AG04450 (cell line): ENCODE results near the gene CNIH2. TPM values are rescaled to one million over a fixed set of nuclear protein-coding genes. Genes with fewer than 3 reads are reported as not detected.

Experiments used
- CTCF ChIA-PET: fragments of 300-600, 350-600 bp; formaldehyde crosslinking; extraction: SDS; loops from one replicate; lab custom pipeline; 2022; ENCODE audit warnings: antibody characterized with exemption, inconsistent platforms; lab: Charles Lee
- POLR2A ChIA-PET: fragments of 350-600 bp; formaldehyde crosslinking; extraction: SDS; loops from one replicate; lab custom pipeline; 2021; ENCODE audit warnings: antibody characterized with exemption, inconsistent platforms; lab: Yijun Ruan, JAX
- DNase-seq: peaks from one replicate; pipeline ENCODE4 v3.0.0-alpha.2; 2011; ENCODE audit warnings: low read depth, low spot score
- H3K27ac ChIP-seq: one replicate; pipeline ENCODE4 v1.5.1; 2012; ENCODE audit warnings: low read depth, low read length, control low read depth
- H3K27me3 ChIP-seq: one replicate; pipeline ENCODE4 v1.6.0; 2012; ENCODE audit warnings: low read length; ENCODE audit not compliant: control insufficient read depth, insufficient read depth
- H3K4me3 ChIP-seq: 2 replicates; pipeline ENCODE4 v1.5.1; 2011; ENCODE audit warnings: mild to moderate bottlenecking, low read depth, low read length, control low read depth
- H3K9me3 ChIP-seq: 2 replicates; pipeline ENCODE4 v1.5.1; 2012; ENCODE audit warnings: low read length; ENCODE audit not compliant: control insufficient read depth, insufficient read depth
- polyA plus RNA-seq: library from polyadenylated mRNA; depleted of rRNA; stranded (reverse); fragments of >200 nt; gene quantifications from 2 replicates; pipeline ENCODE4 v1.2.3, GENCODE V29; 2011
- TF ChIP-seq, protein P1 (sequence below): IDR thresholded peaks from 2 replicates; pipeline ENCODE4 v1.5.1; 2011; ENCODE audit warnings: low read depth, low read length, control low read depth, inconsistent platforms

CNIH2 gene
- polyA plus RNA-seq, 1 experiment: 2.8 TPM

DNA sequence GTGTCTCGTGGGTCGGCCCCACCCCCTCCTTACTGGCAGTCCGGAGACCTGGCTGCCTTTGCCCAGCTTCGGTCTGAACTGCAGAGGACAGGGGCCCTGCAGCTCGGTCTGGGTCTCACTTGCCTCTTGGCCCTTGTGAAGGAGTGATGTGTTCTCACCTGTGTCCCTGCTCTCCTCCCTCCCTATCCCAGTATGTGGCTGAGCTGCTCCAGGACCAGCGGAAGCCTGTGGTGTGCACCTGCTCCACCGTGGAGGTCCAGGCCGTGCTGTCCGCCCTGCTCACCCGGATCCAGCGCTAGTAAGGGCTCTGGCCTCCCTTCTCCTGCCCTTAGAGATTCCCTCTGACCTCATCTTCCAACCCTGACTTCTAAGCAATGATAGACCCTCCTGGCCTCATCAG, 45.2 kb upstream of the CNIH2 start:
- TF ChIP-seq, protein P1, sequence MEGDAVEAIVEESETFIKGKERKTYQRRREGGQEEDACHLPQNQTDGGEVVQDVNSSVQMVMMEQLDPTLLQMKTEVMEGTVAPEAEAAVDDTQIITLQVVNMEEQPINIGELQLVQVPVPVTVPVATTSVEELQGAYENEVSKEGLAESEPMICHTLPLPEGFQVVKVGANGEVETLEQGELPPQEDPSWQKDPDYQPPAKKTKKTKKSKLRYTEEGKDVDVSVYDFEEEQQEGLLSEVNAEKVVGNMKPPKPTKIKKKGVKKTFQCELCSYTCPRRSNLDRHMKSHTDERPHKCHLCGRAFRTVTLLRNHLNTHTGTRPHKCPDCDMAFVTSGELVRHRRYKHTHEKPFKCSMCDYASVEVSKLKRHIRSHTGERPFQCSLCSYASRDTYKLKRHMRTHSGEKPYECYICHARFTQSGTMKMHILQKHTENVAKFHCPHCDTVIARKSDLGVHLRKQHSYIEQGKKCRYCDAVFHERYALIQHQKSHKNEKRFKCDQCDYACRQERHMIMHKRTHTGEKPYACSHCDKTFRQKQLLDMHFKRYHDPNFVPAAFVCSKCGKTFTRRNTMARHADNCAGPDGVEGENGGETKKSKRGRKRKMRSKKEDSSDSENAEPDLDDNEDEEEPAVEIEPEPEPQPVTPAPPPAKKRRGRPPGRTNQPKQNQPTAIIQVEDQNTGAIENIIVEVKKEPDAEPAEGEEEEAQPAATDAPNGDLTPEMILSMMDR: no peak
- no peaks in the 10 kb centered on the region for H3K9me3 ChIP-seq
- H3K4me3 ChIP-seq: no peak overlapping the region
- POLR2A ChIA-PET: no interaction called here
- DNase-seq: no peak
- H3K27me3 ChIP-seq: no peaks in the 10 kb centered on the region
- no peak overlapping the region for H3K27ac ChIP-seq
- CTCF ChIA-PET: no interaction called here

DNA sequence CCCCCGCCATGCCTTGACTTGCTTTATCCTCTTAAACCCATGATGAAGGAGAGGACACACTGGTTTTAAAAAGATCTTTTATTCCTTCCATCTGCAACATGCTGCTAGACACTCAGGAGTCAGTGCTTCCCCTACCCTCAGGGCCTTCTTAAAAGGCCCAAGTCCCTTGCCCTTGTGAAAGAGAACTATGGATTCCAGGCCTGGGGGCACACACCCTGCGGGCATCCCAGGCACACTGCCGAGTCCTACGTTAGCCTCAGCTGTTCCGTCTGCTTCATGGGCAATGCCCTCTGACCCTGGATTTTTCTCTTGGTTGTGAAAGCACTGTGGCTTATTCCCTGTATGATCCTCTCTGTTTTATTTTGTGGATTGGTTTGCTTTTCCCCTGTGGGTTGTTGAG, 44.7 kb upstream of the CNIH2 start:
- H3K4me3 ChIP-seq: no peak overlapping the region
- DNase-seq: no peak
- H3K9me3 ChIP-seq: no peaks in the 10 kb centered on the region
- POLR2A ChIA-PET: no interaction called here
- no peak overlapping the region for H3K27ac ChIP-seq
- H3K27me3 ChIP-seq: no peaks in the 10 kb centered on the region
- CTCF ChIA-PET: no interaction called here
- TF ChIP-seq, protein P1: no peak

DNA sequence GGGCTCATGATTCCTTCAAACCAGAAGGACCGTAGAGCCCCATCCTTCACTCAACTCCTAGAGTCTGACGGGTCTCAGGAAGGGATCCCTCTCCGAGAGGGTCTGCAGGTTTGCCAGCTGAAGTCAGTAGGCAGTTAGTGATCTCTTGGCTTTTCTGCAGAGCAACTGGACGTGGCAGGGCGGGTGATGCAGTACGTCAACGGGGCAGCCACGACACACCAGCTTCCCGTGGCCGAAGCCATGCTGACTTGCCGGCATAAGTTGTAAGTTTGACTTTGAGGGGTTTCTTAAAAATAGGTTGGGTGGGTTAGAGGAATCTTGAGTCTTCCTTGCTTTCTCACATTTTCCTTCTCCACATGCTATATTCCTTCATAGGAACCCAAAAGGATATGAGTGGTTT, 42.8 kb upstream of the CNIH2 start:
- Histone ChIP-seq H3K27me3 (no peaks in the 10 kb centered on the region), H3K4me3 (no peak overlapping the region), H3K9me3 (no peaks in the 10 kb centered on the region), H3K27ac (no peak overlapping the region)
- DNase-seq: no peak
- TF ChIP-seq, protein P1: no peak
- CTCF ChIA-PET: interaction anchor here (1.0 to 1.2 kb wide), 2 partner anchors 12 to 13 kb away, joined by 4 to 10 read pairs; no protein-coding TSS in a partner anchor
- POLR2A ChIA-PET: no interaction called here

DNA sequence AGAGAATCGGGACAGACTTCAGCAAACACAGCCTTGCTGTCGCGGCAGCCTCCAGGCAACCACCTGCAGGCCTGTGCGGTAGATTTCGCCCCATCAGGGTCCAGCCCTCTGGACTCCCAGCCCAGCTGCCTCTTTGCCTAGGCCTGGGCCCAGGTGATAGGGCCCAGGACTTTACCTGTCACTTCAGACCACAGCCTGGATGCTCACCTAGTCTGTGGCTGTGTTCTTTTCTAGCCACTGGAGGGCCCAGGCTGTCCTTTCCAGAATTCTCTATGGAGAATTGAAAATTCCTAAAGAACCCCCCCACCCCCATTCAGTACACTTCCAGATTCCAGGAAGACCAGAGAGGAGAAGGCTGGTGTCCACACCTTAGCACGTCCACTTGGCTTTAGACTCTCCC, 40.1 kb upstream of the CNIH2 start:
- H3K4me3 ChIP-seq: no peak overlapping the region
- DNase-seq: no peak
- no peak overlapping the region for H3K27ac ChIP-seq
- no peaks in the 10 kb centered on the region for H3K27me3 ChIP-seq
- ChIA-PET CTCF (interaction anchor here (0.8 to 2.5 kb wide), 2 partner anchors 14 to 16 kb away, joined by 3 to 12 read pairs; no protein-coding TSS in a partner anchor), POLR2A (interaction anchor here (0.7 kb wide), 1 partner anchor 168 kb away, joined by 6 read pairs; no protein-coding TSS in a partner anchor)
- TF ChIP-seq, protein P1: no peak
- no peaks in the 10 kb centered on the region for H3K9me3 ChIP-seq

DNA sequence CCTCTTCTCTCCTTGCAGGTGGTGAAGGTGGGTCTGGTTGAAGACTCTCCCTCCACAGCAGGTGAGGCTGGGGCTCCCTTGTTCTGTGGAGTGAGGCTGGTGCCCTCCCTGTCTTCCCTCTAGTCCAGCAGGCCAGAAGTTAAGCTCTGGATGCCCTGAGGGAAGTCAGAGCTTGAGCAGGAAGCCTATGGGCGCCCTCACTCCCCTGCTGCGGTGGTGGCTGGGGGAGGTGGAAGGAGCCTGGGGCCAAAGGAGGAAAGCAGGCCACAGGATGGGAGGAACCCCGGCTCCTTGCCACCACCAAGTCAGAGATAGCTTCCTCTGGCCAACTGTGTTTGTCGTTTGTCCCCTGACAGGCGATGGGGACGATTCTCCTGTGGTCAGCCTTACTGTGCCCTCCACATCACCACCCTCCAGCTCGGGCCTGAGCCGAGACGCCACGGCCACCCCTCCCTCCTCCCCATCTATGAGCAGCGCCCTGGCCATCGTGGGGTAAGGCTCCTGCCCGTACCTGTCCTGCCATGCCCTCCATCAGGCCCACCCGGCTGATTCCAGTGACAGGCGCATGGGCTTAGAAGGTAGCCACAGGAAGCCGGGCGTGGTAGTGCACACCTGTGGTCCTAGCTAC, 39.1 kb upstream of the CNIH2 start:
- Histone ChIP-seq H3K9me3 (no peaks in the 10 kb centered on the region), H3K27ac (no peak overlapping the region), H3K4me3 (no peak overlapping the region), H3K27me3 (no peaks in the 10 kb centered on the region)
- TF ChIP-seq, protein P1: no peak
- POLR2A ChIA-PET: no interaction called here
- DNase-seq: no peak
- CTCF ChIA-PET: interaction anchor here (0.8 to 2.5 kb wide), 3 partner anchors 15 to 17 kb away, joined by 3 to 12 read pairs (median 4); no protein-coding TSS in a partner anchor
